Heart right ventricle (tissue), 16 donors: ENCODE results near the gene TIE1. TPM values are rescaled to one million over a fixed set of nuclear protein-coding genes. Genes with fewer than 3 reads are reported as not detected.

Source experiments
- ATAC-seq, 8 donors: fragments of 200-7000 bp; cut with Tn5 transposase; one replicate each; pipeline ENCODE4 v1.9.1; 2020; ENCODE audit warnings: mild to moderate bottlenecking in 8 of 8, moderate library complexity in 8 of 8, moderate number of reproducible peaks in 1 of 8
- DNase-seq, 2 donors: peaks; one replicate each; pipeline ENCODE4 v3.0.0-alpha.2; 2020
- H3K27ac ChIP-seq, 10 donors: fragments of 200-600 bp; sonication (generic) in 2 of 10; one replicate each; pipeline versions ENCODE4 v1.5.0 to v1.8.0; 2020 to 2022; ENCODE audit warnings: mild to moderate bottlenecking in 3 of 10
- H3K27me3 ChIP-seq, 7 donors: fragments of 200-600 bp; one replicate each; pipeline ENCODE4 v1.8.0; 2021 to 2022; ENCODE audit warnings: mild to moderate bottlenecking in 2 of 7
- H3K36me3 ChIP-seq, 9 donors: fragments of 200-600 bp; sonication (generic) in 1 of 9; one replicate each; pipeline versions ENCODE4 v1.5.0 to v1.8.0; 2020 to 2022; ENCODE audit warnings: mild to moderate bottlenecking in 2 of 9
- H3K4me1 ChIP-seq, 9 donors: fragments of 200-600 bp; sonication (generic) in 1 of 9; one replicate each; pipeline versions ENCODE4 v1.5.0 to v1.8.0; 2020 to 2022; ENCODE audit warnings: mild to moderate bottlenecking in 4 of 9
- H3K4me3 ChIP-seq, 10 donors: fragments of 200-600 bp; sonication (generic) in 2 of 10; one replicate each; pipeline versions ENCODE4 v1.5.0 to v1.8.0; 2020 to 2022; ENCODE audit warnings: mild to moderate bottlenecking in 7 of 10, moderate library complexity in 2 of 10
- H3K9me3 ChIP-seq, 11 donors: fragments of 200-600 bp in 10 of 11; sonication (generic) in 2 of 11; one replicate each; pipeline versions ENCODE4 v1.5.0 to v1.8.0; 2013 to 2022; ENCODE audit warnings: mild to moderate bottlenecking in 2 of 11, control low read depth in 1 of 11, moderate library complexity in 1 of 11
- WGBS, 2 donors: extraction: QIAGEN DNeasy Blood & Tissue Kit; methylation state at CpG; one replicate each; pipeline ENCODE4 v1.1.7; 2013; ENCODE audit warnings: inconsistent platforms in 1 of 2; 5-methylcytosine and 5-hydroxymethylcytosine counted together
- intact Hi-C, 10 donors: fragments of 100-400 bp; cut with DNase I; formaldehyde crosslinking; loops; one replicate each; pipeline versions ENCODE4 v1.11.1 to v1.14.2; 2022
- polyA plus RNA-seq, 2 donors: library from polyadenylated mRNA; stranded (reverse); fragments of 200-250 nt; gene quantifications; one replicate each; pipeline ENCODE4 v1.2.3, GENCODE V29; 2013
- total RNA-seq, 10 donors: library from RNA; stranded (reverse); fragmentation: NEBNext Ultra II Directional in 3 of 10; extraction: Animal tissue kit (Norgen Biotek cat#: 25700) in 3 of 10; gene quantifications; one replicate each; pipeline versions ENCODE4 v1.2.1 to v1.2.4, GENCODE V29; 2021 to 2023
- TF ChIP-seq, protein P1 (sequence below), 9 donors: fragments of 200-600 bp; sonication (generic) in 2 of 9; IDR thresholded peaks; one replicate each; pipeline versions ENCODE4 v1.5.0 to v1.8.0; 2021 to 2022; ENCODE audit warnings: antibody characterized with exemption in 9 of 9, mild to moderate bottlenecking in 5 of 9, moderate library complexity in 1 of 9
- donor health status: Arrhythmogenic right ventricular cardiomyopathy.
- donor health status: ischemic (EF 13 %, LVEDD 7.1; RV severe dilation, severe dysfunction).
- donor health status: healthy with polysubstance abuse.
- donor health status: DM: no; HTN: yes; CAD: no.
- donor health status: DM: no; HTN: no; CAD: no.
- donor health status: ischemic (EF 25% LVEDD 6.9; RV normal size, moderate dysfunction).
- donor health status: ischemic (EF 25% LVEDD 5.7; RV mildly dilated, moderate dysfunction).
- donor health status: healthy.
- donor health status: DM: yes; HTN: yes; CAD: no.
- donor health status: Ischemic cardiomyopathy.
- donor health status: ischemic (EF 35%, LVEDD 5.7; RV mildly dilated, moderate dysfunction).
- donor health status: nonischemic (EF 11% LVEDD 7.7; RV severe dilation, severe dysfunction).
- donor health status: DM: yes; HTN: yes; CAD: no.
- donor health status: PGD.
- donor health status: ischemic (EF 29% LVEDD 5.4; RV normal size, mild dysfunction).
- donor health status: nonischemic (EF 23%, LVEDD 6.1; RV moderate dilation, normal function).

TIE1 gene
- total and polyA plus RNA-seq, 12 donors = 19.9 to 55.8 (median 32.0) TPM

- no peaks in the 10 kb centered on the region for H3K27me3 ChIP-seq
- H3K27ac ChIP-seq = peak overlapping the region in 5 of 10 donors; percentile 71 to 86 (median 77)
- ATAC-seq (no peak), DNase-seq (no peak)
- intact Hi-C loops = no loop called here
- TF ChIP-seq, protein P1, sequence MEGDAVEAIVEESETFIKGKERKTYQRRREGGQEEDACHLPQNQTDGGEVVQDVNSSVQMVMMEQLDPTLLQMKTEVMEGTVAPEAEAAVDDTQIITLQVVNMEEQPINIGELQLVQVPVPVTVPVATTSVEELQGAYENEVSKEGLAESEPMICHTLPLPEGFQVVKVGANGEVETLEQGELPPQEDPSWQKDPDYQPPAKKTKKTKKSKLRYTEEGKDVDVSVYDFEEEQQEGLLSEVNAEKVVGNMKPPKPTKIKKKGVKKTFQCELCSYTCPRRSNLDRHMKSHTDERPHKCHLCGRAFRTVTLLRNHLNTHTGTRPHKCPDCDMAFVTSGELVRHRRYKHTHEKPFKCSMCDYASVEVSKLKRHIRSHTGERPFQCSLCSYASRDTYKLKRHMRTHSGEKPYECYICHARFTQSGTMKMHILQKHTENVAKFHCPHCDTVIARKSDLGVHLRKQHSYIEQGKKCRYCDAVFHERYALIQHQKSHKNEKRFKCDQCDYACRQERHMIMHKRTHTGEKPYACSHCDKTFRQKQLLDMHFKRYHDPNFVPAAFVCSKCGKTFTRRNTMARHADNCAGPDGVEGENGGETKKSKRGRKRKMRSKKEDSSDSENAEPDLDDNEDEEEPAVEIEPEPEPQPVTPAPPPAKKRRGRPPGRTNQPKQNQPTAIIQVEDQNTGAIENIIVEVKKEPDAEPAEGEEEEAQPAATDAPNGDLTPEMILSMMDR (IDR thresholded peaks at IDR 0.05) = no peak
- H3K36me3 ChIP-seq = no peaks in the 10 kb centered on the region
- no peak overlapping the region for H3K4me3 ChIP-seq
- no peaks in the 10 kb centered on the region for H3K9me3 ChIP-seq
- H3K4me1 ChIP-seq = peaks cover 11 to 63% (median 28%) of the 10 kb centered on the region in 9 donors
- 78 to 88% methylated on average over 2 of the region's 2 CpGs for whole genome bisulfite sequencing, 2 donors
These were observed 7.6 kb upstream of the TIE1 start for GRCh38 chr1:43293176-43293575.

DNA sequence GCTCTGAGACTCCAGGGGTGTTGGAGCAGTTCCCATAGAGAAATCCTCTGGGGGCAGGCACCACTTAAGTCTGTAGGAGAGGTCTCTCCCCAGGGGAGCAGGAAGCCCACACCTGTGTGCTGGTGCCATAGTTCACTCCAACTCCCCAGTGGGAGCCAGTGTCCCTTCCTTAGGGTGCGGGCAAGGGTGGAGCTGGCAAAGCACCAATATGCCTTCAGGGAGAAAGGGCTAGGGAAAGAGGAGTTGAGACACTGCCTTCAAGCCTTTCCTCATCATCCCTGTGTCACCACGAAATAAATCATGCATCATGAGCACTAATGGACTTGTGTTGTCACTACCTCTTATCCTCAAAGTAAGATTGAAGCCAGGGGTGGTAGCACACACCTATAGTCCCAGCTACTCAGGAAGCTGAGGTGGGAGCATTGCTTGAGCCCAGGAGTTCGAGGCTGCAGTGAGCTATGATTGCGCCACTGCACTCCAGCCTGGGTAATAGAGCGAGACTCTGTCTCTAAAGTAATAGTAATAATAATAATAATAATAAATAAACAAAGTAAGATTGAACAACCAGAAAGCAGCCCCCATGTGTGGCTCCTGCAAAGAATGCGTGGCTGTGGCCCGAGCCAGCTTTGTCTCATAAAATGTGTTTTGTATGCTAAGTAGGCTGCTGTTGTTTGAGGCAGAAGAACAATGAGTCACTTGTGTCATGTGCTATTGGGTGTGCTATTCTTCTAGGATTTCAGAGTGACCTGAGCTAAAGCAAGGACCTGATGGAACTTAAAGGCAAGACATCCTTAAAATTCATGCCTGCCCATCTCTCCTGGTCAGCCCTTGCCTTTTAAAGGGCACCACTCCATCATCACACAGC lies 6.7 kb upstream of the TIE1 start:
- DNase-seq (no peak), ATAC-seq (peak in 7 of 8 donors; percentile 29 to 78 (median 58))
- Histone ChIP-seq H3K9me3 (no peaks in the 10 kb centered on the region), H3K27ac (peak overlapping the region in 9 of 10 donors; percentile 20 to 87 (median 77)), H3K4me3 (no peak overlapping the region), H3K27me3 (no peaks in the 10 kb centered on the region), H3K4me1 (peaks cover 11 to 67% (median 28%) of the 10 kb centered on the region in 9 donors), H3K36me3 (no peaks in the 10 kb centered on the region)
- 78 to 85% methylated on average over 7 of the region's 7 CpGs for WGBS, 2 donors
- TF ChIP-seq, protein P1 (IDR thresholded peaks at IDR 0.05) = no peak
- intact Hi-C loops = no loop called here

DNA sequence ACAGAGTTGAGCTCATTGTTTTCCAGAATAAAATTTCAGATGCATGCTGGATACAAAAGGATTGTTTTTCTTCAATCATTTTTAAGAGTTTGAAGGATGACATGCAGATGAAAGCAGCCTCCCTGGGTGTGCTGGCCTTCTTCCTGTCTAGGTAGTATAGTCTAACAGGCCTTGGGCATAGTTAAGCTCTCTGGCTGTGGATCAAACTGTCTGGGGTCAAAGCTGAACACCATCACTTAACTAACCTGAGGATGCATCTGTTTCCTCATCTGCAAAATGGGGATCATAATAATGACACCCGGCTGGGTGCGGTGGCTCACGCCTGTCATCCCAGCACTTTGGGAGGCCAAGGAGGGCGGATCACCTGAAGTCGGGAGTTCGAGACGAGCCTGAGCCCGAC lies 6.0 kb upstream of the TIE1 start:
- no peaks in the 10 kb centered on the region for H3K27me3 ChIP-seq
- intact Hi-C loops = loop anchor here in 3 of 10 donors (5.0 kb wide), 3 partner anchors 53 to 63 kb away; partner anchors contain the start of gene CDC20 (in 1 of the 3)
- TF ChIP-seq, protein P1 (IDR thresholded peaks at IDR 0.05) = no peak
- 76 to 81% methylated on average over 8 of the region's 8 CpGs for WGBS, 2 donors
- H3K4me3 ChIP-seq = no peak overlapping the region
- no peaks in the 10 kb centered on the region for H3K36me3 ChIP-seq
- H3K9me3 ChIP-seq = no peaks in the 10 kb centered on the region
- no peak for DNase-seq
- H3K27ac ChIP-seq = peak overlapping the region; percentile 11 to 87 (median 74)
- no peak for ATAC-seq
- H3K4me1 ChIP-seq = peaks cover 11 to 69% (median 28%) of the 10 kb centered on the region in 9 donors

DNA sequence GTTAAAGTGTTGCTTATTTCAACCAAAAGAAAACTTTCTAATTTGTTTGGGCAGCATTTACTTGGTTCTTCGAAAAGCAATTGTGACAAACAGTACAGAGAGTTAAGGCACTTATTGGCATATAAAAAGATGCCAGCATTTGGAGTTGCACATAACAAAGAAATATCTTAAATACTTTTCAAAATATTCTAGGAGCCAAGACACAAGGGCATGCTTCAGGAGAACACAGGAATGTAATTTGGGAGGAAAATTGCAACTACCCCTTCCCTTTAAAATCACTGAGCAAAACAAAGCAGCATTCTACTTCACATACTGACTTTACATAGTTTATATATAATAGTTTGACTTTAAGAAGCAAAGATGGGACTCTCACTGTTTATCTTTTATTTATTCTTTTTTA lies 4.6 kb upstream of the TIE1 start:
- 58 to 73% methylated on average over 1 of the region's 1 CpG for WGBS, 2 donors
- intact Hi-C loops = loop anchor here in 3 of 10 donors (5.0 kb wide), 3 partner anchors 51 to 61 kb away; partner anchors contain the start of gene CDC20 (in 1 of the 3)
- Histone ChIP-seq H3K4me3 (no peak overlapping the region), H3K27me3 (no peaks in the 10 kb centered on the region), H3K36me3 (no peaks in the 10 kb centered on the region), H3K4me1 (peaks cover 11 to 76% (median 28%) of the 10 kb centered on the region in 9 donors), H3K9me3 (no peaks in the 10 kb centered on the region), H3K27ac (peak overlapping the region; percentile 13 to 87 (median 52))
- ATAC-seq = no peak
- TF ChIP-seq, protein P1 (IDR thresholded peaks at IDR 0.05) = no peak
- no peak for DNase-seq
